CD4-positive, alpha-beta T cell treated with Interleukin-6 for 4 hours (primary cell): Measurements from ENCODE around the gene HRH2.

Experiments
- DNase-seq: peaks from one replicate; pipeline ENCODE4 v3.0.0-alpha.2; 2020; ENCODE audit warnings: mixed read lengths

HRH2 gene

GRCh38 chr5:175650430-175651205, 7.3 kb upstream of the HRH2 start:
- DNase-seq = peak; percentile 28

- DNase-seq = peak; percentile 77
Observed at GRCh38 chr5:175652741-175653663, 4.9 kb upstream of the HRH2 start.

GRCh38 chr5:175653763-175654162, 4.1 kb upstream of the HRH2 start:
- no peak for DNase-seq

- no peak for DNase-seq
Observed at GRCh38 chr5:175654339-175654738, 3.5 kb upstream of the HRH2 start.

GRCh38 chr5:175654807-175655206, 3.1 kb upstream of the HRH2 start:
- no peak for DNase-seq

GRCh38 chr5:175655411-175655810, 2.5 kb upstream of the HRH2 start:
- no peak for DNase-seq

GRCh38 chr5:175656966-175657365, 905 bp upstream of the HRH2 start:
- DNase-seq = no peak

GRCh38 chr5:175658299-175659145, 651 bp downstream of the HRH2 start:
- peak; percentile 50 for DNase-seq

GRCh38 chr5:175659546-175660253, 1.8 kb downstream of the HRH2 start:
- no peak for DNase-seq

GRCh38 chr5:175663186-175664184, 5.6 kb downstream of the HRH2 start:
- DNase-seq = no peak

GRCh38 chr5:175664723-175665122, 6.9 kb downstream of the HRH2 start:
- DNase-seq = no peak

- DNase-seq = no peak
Observed at GRCh38 chr5:175666216-175666615, 8.3 kb downstream of the HRH2 start.

- no peak for DNase-seq
Observed at GRCh38 chr5:175668006-175668405, 10.1 kb downstream of the HRH2 start.

- no peak for DNase-seq
Observed at GRCh38 chr5:175670372-175670771, 12.5 kb downstream of the HRH2 start.

GRCh38 chr5:175671013-175671412, 13.1 kb downstream of the HRH2 start:
- no peak for DNase-seq

- no peak for DNase-seq
Observed at GRCh38 chr5:175672976-175673648, 15.2 kb downstream of the HRH2 start.

- DNase-seq = no peak
Observed at GRCh38 chr5:175674731-175675346, 17.0 kb downstream of the HRH2 start.

GRCh38 chr5:175675873-175676272, 18.0 kb downstream of the HRH2 start:
- DNase-seq = no peak

GRCh38 chr5:175677571-175677970, 19.7 kb downstream of the HRH2 start:
- DNase-seq = no peak

- no peak for DNase-seq
Observed at GRCh38 chr5:175678074-175678473, 20.2 kb downstream of the HRH2 start.
